Measurements from ENCODE around the gene LIMS1.
"Not testable (repeated sequence)": the region's sequence is repeated elsewhere in the genome, so short reads cannot be mapped to it uniquely, and the experiment has no call there.

Gene LIMS1

GRCh38 chr2:108533832-108534583 is at the start of gene LIMS1:
Gene LIMS1 (plus strand): TSS chr2:108534470. CDS start chr2:108534563, 93 bp downstream.
- peak within 1 kb of the TSS; percentile 84 for H3K4me3 ChIP-seq (ENCODE audit: low read depth, low read length)

GRCh38 chr2:108485253-108485652 is 49.0 kb upstream of the LIMS1 start:
- no peak overlapping the region for H3K4me3 ChIP-seq (ENCODE audit: low read depth, low read length)

- H3K4me3 ChIP-seq (ENCODE audit: low read depth, low read length): no peak overlapping the region
These were observed 43.7 kb upstream of the LIMS1 start for GRCh38 chr2:108490506-108491122.

GRCh38 chr2:108491848-108492247 is 42.4 kb upstream of the LIMS1 start:
- H3K4me3 ChIP-seq (ENCODE audit: low read depth, low read length): no peak overlapping the region

GRCh38 chr2:108492364-108492763 is 41.9 kb upstream of the LIMS1 start:
- no peak overlapping the region for H3K4me3 ChIP-seq (ENCODE audit: low read depth, low read length)

GRCh38 chr2:108496167-108496566 is 38.1 kb upstream of the LIMS1 start:
- H3K4me3 ChIP-seq (ENCODE audit: low read depth, low read length): not testable (repeated sequence)

GRCh38 chr2:108507620-108508019 is 26.6 kb upstream of the LIMS1 start:
- H3K4me3 ChIP-seq (ENCODE audit: low read depth, low read length): not testable (repeated sequence)

GRCh38 chr2:108512431-108512830 is 21.8 kb upstream of the LIMS1 start:
- not testable (repeated sequence) for H3K4me3 ChIP-seq (ENCODE audit: low read depth, low read length)

GRCh38 chr2:108514478-108514877 is 19.8 kb upstream of the LIMS1 start:
- H3K4me3 ChIP-seq (ENCODE audit: low read depth, low read length): not testable (repeated sequence)

GRCh38 chr2:108524688-108525087 is 9.6 kb upstream of the LIMS1 start:
- not testable (repeated sequence) for H3K4me3 ChIP-seq (ENCODE audit: low read depth, low read length)

GRCh38 chr2:108525258-108525657 is 9.0 kb upstream of the LIMS1 start:
- H3K4me3 ChIP-seq (ENCODE audit: low read depth, low read length): not testable (repeated sequence)

GRCh38 chr2:108531674-108532055 is 2.6 kb upstream of the LIMS1 start:
- no peak overlapping the region for H3K4me3 ChIP-seq (ENCODE audit: low read depth, low read length)

- peak overlapping the region; percentile 84 for H3K4me3 ChIP-seq (ENCODE audit: low read depth, low read length)
These were observed 500 bp downstream of the LIMS1 start for GRCh38 chr2:108534584-108535356.

- H3K4me3 ChIP-seq (ENCODE audit: low read depth, low read length): peak overlapping the region; percentile 84
These were observed 1.0 kb downstream of the LIMS1 start for GRCh38 chr2:108535357-108535631.

GRCh38 chr2:108536133-108536780 is 2.0 kb downstream of the LIMS1 start:
- H3K4me3 ChIP-seq (ENCODE audit: low read depth, low read length): no peak overlapping the region

GRCh38 chr2:108536911-108537310 is 2.6 kb downstream of the LIMS1 start:
- H3K4me3 ChIP-seq (ENCODE audit: low read depth, low read length): no peak overlapping the region

GRCh38 chr2:108538000-108538625 is 3.8 kb downstream of the LIMS1 start:
- H3K4me3 ChIP-seq (ENCODE audit: low read depth, low read length): no peak overlapping the region

GRCh38 chr2:108541451-108541850 is 7.2 kb downstream of the LIMS1 start:
- H3K4me3 ChIP-seq (ENCODE audit: low read depth, low read length): no peak overlapping the region

- no peak overlapping the region for H3K4me3 ChIP-seq (ENCODE audit: low read depth, low read length)
These were observed 7.8 kb downstream of the LIMS1 start for GRCh38 chr2:108542071-108542470.

GRCh38 chr2:108547606-108548005 is 13.3 kb downstream of the LIMS1 start:
- H3K4me3 ChIP-seq (ENCODE audit: low read depth, low read length): no peak overlapping the region
